Lung (tissue), 12 donors: Measurements from ENCODE around the gene SHISA6. TPM values are rescaled to one million over a fixed set of nuclear protein-coding genes. Genes with fewer than 3 reads are reported as not detected.

Experiments
- ATAC-seq: fragments of 200-7000 bp; cut with Tn5 transposase; one replicate; pipeline ENCODE4 v1.9.1; 2020; ENCODE audit warnings: moderate number of reproducible peaks; ENCODE audit not compliant: insufficient read depth, low FRiP score
- DNase-seq, 3 donors: peaks; one replicate each; pipeline ENCODE4 v3.0.0-alpha.2; 2013 to 2017
- H3K27ac ChIP-seq, 2 donors: one replicate each; pipeline ENCODE4 v1.5.1; 2013; ENCODE audit warnings: mild to moderate bottlenecking in 2 of 2, moderate library complexity in 2 of 2, control low read depth in 1 of 2, inconsistent platforms in 1 of 2, low read depth in 1 of 2, low read length in 1 of 2
- H3K27me3 ChIP-seq, 3 donors: one replicate each; pipeline ENCODE4 v1.5.1; 2013; ENCODE audit warnings: low read length in 2 of 3; ENCODE audit not compliant: control insufficient read depth in 3 of 3, insufficient read depth in 3 of 3
- H3K36me3 ChIP-seq, 4 donors: one replicate each; pipeline ENCODE4 v1.5.1; 2013; ENCODE audit warnings: low read length in 4 of 4, mild to moderate bottlenecking in 1 of 4, moderate library complexity in 1 of 4; ENCODE audit not compliant: control insufficient read depth in 4 of 4, insufficient read depth in 4 of 4
- H3K4me1 ChIP-seq, 5 donors: one replicate each; pipeline ENCODE4 v1.5.1; 2013; ENCODE audit warnings: low read length in 5 of 5, mild to moderate bottlenecking in 2 of 5, moderate library complexity in 1 of 5; ENCODE audit not compliant: control insufficient read depth in 5 of 5, insufficient read depth in 5 of 5
- H3K4me3 ChIP-seq: one replicate; pipeline ENCODE4 v1.5.1; 2013; ENCODE audit warnings: mild to moderate bottlenecking, control low read depth, moderate library complexity
- H3K9ac ChIP-seq, 2 donors: one replicate each; pipeline ENCODE4 v1.5.1; 2013; ENCODE audit warnings: low read length in 2 of 2, control low read depth in 1 of 2; ENCODE audit not compliant: insufficient read depth in 1 of 2
- H3K9me3 ChIP-seq, 4 donors: one replicate each; pipeline ENCODE4 v1.5.1; 2013; ENCODE audit warnings: low read length in 3 of 4, mild to moderate bottlenecking in 1 of 4, moderate library complexity in 1 of 4; ENCODE audit not compliant: control insufficient read depth in 4 of 4, insufficient read depth in 3 of 4
- CTCF ChIP-seq: IDR thresholded peaks from 2 replicates; pipeline ENCODE4 v1.5.1; 2012; ENCODE audit warnings: mild to moderate bottlenecking; ENCODE audit errors: control extremely low read depth, extremely low read depth
- WGBS, 2 donors: extraction: QIAGEN DNeasy Blood & Tissue Kit; methylation state at CpG; one replicate each; pipeline ENCODE4 v1.1.7; 2013; 5-methylcytosine and 5-hydroxymethylcytosine counted together
- polyA plus RNA-seq, 2 donors: library from polyadenylated mRNA; stranded (reverse); fragments of 200-250 nt; gene quantifications; one replicate each; pipeline ENCODE4 v1.2.1, GENCODE V29; 2013
- total RNA-seq, 2 donors: library from RNA; depleted of rRNA in 1 of 2; stranded (reverse); fragments of >200 nt in 1 of 2; gene quantifications; one replicate each; pipeline ENCODE4 v1.2.1, GENCODE V29; 2014 to 2021
- donor health status: control.
- donor health status: control.
- donor health status: Bipolar disorder and iron deficiency.
- donor health status: healthy.
- donor health status: DM: yes; HTN: yes; CAD: no.

The SHISA6 gene
- total and polyA plus RNA-seq, 4 donors = 0.03 to 0.34 (median 0.11) TPM

- 88 to 94% methylated on average over 10 of the region's 10 CpGs for WGBS, 2 donors
- Histone ChIP-seq H3K4me3 (no peak overlapping the region), H3K9ac (no peak overlapping the region), H3K4me1 (no peaks in the 10 kb centered on the region), H3K27ac (no peak overlapping the region), H3K9me3 (peaks cover 0 to 2% (median 0%) of the 10 kb centered on the region in 4 donors), H3K36me3 (no peaks in the 10 kb centered on the region), H3K27me3 (peaks cover 0 to 5% (median 0%) of the 10 kb centered on the region in 3 donors)
- no peak for ATAC-seq
- DNase-seq = no peak
- no peak for TF ChIP-seq CTCF
Measured at GRCh38 chr17:11558681-11559234, 317.7 kb downstream of the SHISA6 start.

- H3K4me3 ChIP-seq = no peak overlapping the region
- no peak overlapping the region for H3K27ac ChIP-seq
- no peaks in the 10 kb centered on the region for H3K36me3 ChIP-seq
- H3K9ac ChIP-seq = no peak overlapping the region
- no peaks in the 10 kb centered on the region for H3K9me3 ChIP-seq
- ATAC-seq (no peak), DNase-seq (no peak)
- H3K27me3 ChIP-seq = peaks cover 0 to 3% (median 0%) of the 10 kb centered on the region in 3 donors
- WGBS, 2 donors = 65 to 67% methylated on average over 7 of the region's 7 CpGs
- H3K4me1 ChIP-seq = no peaks in the 10 kb centered on the region
- TF ChIP-seq CTCF = no peak
Measured at GRCh38 chr17:11559601-11560000, 318.6 kb downstream of the SHISA6 start.

GRCh38 chr17:11561281-11561680 is 320.3 kb downstream of the SHISA6 start:
- no peaks in the 10 kb centered on the region for H3K27me3 ChIP-seq
- H3K4me3 ChIP-seq = no peak overlapping the region
- DNase-seq (no peak), ATAC-seq (no peak)
- H3K4me1 ChIP-seq = no peaks in the 10 kb centered on the region
- H3K9me3 ChIP-seq = no peaks in the 10 kb centered on the region
- TF ChIP-seq CTCF = no peak
- no peaks in the 10 kb centered on the region for H3K36me3 ChIP-seq
- WGBS, 2 donors = 82 to 84% methylated on average over 1 of the region's 1 CpG
- H3K9ac ChIP-seq = no peak overlapping the region
- no peak overlapping the region for H3K27ac ChIP-seq

- Histone ChIP-seq H3K27me3 (no peaks in the 10 kb centered on the region), H3K4me3 (no peak overlapping the region), H3K36me3 (no peaks in the 10 kb centered on the region), H3K9ac (no peak overlapping the region), H3K9me3 (no peaks in the 10 kb centered on the region), H3K27ac (no peak overlapping the region), H3K4me1 (no peaks in the 10 kb centered on the region)
- WGBS, 2 donors = 80 to 87% methylated on average over 2 of the region's 2 CpGs
- ATAC-seq (no peak), DNase-seq (no peak)
- no peak for TF ChIP-seq CTCF
Measured at GRCh38 chr17:11561702-11562101, 320.7 kb downstream of the SHISA6 start.
